KOPT-K1 (cell line): ENCODE results near the gene ITPR1.
"Not testable (repeated sequence)": the region's sequence is repeated elsewhere in the genome, so short reads cannot be mapped to it uniquely, and the experiment has no call there.

Source experiments
- H3K27ac ChIP-seq: fragments of 200-600 bp; sonication (generic); 2 replicates; pipeline ENCODE4 v1.5.1; 2016; ENCODE audit warnings: antibody characterized with exemption, mild to moderate bottlenecking, low read depth, low read length; ENCODE audit not compliant: poor library complexity, severe bottlenecking
- H3K36me3 ChIP-seq: fragments of 200-600 bp; sonication (generic); 2 replicates; pipeline ENCODE4 v1.5.1; 2017; ENCODE audit warnings: antibody characterized with exemption, mild to moderate bottlenecking, low read length, moderate library complexity; ENCODE audit not compliant: insufficient read depth
- H3K9me3 ChIP-seq: fragments of 200-600 bp; sonication (generic); 2 replicates; pipeline ENCODE4 v1.5.1; 2017; ENCODE audit warnings: antibody characterized with exemption, low read length, mild to moderate bottlenecking; ENCODE audit not compliant: insufficient read depth, poor library complexity, severe bottlenecking

The ITPR1 gene

GRCh38 chr3:4595710-4596113, 102.6 kb downstream of the ITPR1 start:
- no peaks in the 10 kb centered on the region for H3K36me3 ChIP-seq
- no peaks in the 10 kb centered on the region for H3K9me3 ChIP-seq
- no peak overlapping the region for H3K27ac ChIP-seq

- H3K36me3 ChIP-seq = no peaks in the 10 kb centered on the region
- H3K27ac ChIP-seq = no peak overlapping the region
Observed at GRCh38 chr3:4596612-4597011, 103.5 kb downstream of the ITPR1 start.

GRCh38 chr3:4597208-4597985, 104.2 kb downstream of the ITPR1 start:
- H3K36me3 ChIP-seq = no peaks in the 10 kb centered on the region
- no peaks in the 10 kb centered on the region for H3K9me3 ChIP-seq
- no peak overlapping the region for H3K27ac ChIP-seq

More at GRCh38 chr3:4596612-4597011, 103.5 kb downstream of the ITPR1 start:
- no peaks in the 10 kb centered on the region for H3K9me3 ChIP-seq

GRCh38 chr3:4598232-4598631, 105.1 kb downstream of the ITPR1 start:
- H3K27ac ChIP-seq, H3K9me3 ChIP-seq: not testable (repeated sequence)

GRCh38 chr3:4599612-4600011, 106.5 kb downstream of the ITPR1 start:
- Histone ChIP-seq H3K9me3 (no peaks in the 10 kb centered on the region), H3K27ac (no peak overlapping the region), H3K36me3 (no peaks in the 10 kb centered on the region)

More at GRCh38 chr3:4598232-4598631, 105.1 kb downstream of the ITPR1 start:
- not testable (repeated sequence) for H3K36me3 ChIP-seq

GRCh38 chr3:4600493-4600892, 107.3 kb downstream of the ITPR1 start:
- no peaks in the 10 kb centered on the region for H3K36me3 ChIP-seq
- no peaks in the 10 kb centered on the region for H3K9me3 ChIP-seq
- H3K27ac ChIP-seq = no peak overlapping the region

GRCh38 chr3:4601892-4602291, 108.7 kb downstream of the ITPR1 start:
- no peaks in the 10 kb centered on the region for H3K9me3 ChIP-seq
- no peaks in the 10 kb centered on the region for H3K36me3 ChIP-seq

GRCh38 chr3:4604693-4605092, 111.5 kb downstream of the ITPR1 start:
- H3K9me3 ChIP-seq = no peaks in the 10 kb centered on the region
- H3K27ac ChIP-seq = no peak overlapping the region
- H3K36me3 ChIP-seq = no peaks in the 10 kb centered on the region

More at GRCh38 chr3:4601892-4602291, 108.7 kb downstream of the ITPR1 start:
- no peak overlapping the region for H3K27ac ChIP-seq

GRCh38 chr3:4606911-4607310, 113.8 kb downstream of the ITPR1 start:
- no peak overlapping the region for H3K27ac ChIP-seq
- H3K9me3 ChIP-seq = no peaks in the 10 kb centered on the region
- H3K36me3 ChIP-seq = no peaks in the 10 kb centered on the region

- Histone ChIP-seq H3K27ac (no peak overlapping the region), H3K9me3 (no peaks in the 10 kb centered on the region), H3K36me3 (no peaks in the 10 kb centered on the region)
Observed at GRCh38 chr3:4613366-4613765, 120.2 kb downstream of the ITPR1 start.

GRCh38 chr3:4614070-4614469, 120.9 kb downstream of the ITPR1 start:
- H3K36me3 ChIP-seq = no peaks in the 10 kb centered on the region
- no peak overlapping the region for H3K27ac ChIP-seq
- no peaks in the 10 kb centered on the region for H3K9me3 ChIP-seq

GRCh38 chr3:4614927-4615326, 121.8 kb downstream of the ITPR1 start:
- Histone ChIP-seq H3K36me3 (no peaks in the 10 kb centered on the region), H3K27ac (no peak overlapping the region), H3K9me3 (no peaks in the 10 kb centered on the region)

GRCh38 chr3:4615750-4616149, 122.6 kb downstream of the ITPR1 start:
- Histone ChIP-seq H3K36me3 (no peaks in the 10 kb centered on the region), H3K27ac (no peak overlapping the region), H3K9me3 (no peaks in the 10 kb centered on the region)

- Histone ChIP-seq H3K36me3 (no peaks in the 10 kb centered on the region), H3K9me3 (no peaks in the 10 kb centered on the region), H3K27ac (no peak overlapping the region)
Observed at GRCh38 chr3:4623421-4623999, 130.4 kb downstream of the ITPR1 start.

- Histone ChIP-seq H3K27ac (no peak overlapping the region), H3K36me3 (no peaks in the 10 kb centered on the region), H3K9me3 (no peaks in the 10 kb centered on the region)
Observed at GRCh38 chr3:4627651-4628375, 134.7 kb downstream of the ITPR1 start.
